ENCODE results near the gene SLU7. TPM values are rescaled to one million over a fixed set of nuclear protein-coding genes. Genes with fewer than 3 reads are reported as not detected.

Gene SLU7
- total RNA-seq, 2 donors from 2014 or later, result 18.8 to 42.8 TPM

DNA sequence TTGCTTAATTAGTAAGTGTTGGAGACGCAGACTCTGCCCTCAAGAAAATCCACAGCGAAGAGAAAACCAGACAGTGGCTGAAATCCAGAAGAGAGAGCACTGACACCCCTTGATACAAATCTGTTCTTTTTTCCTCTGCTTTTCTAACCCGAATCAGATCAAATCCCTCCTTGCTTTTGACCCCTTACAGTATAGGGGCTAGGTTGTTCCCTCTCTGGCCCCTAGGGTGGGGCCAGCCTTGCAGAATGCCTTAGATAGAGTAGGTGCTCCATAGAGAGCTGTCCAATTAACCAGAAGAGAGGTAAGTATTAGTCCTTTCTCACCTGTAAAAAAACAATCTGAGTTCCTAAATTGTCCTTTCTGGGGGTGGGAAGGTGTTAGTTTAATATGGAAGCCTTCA lies 58.6 kb downstream of the SLU7 start:
- Histone ChIP-seq H3K36me3 (replicated peaks in 1 of 2; ENCODE audit: insufficient read depth in 1 of 2, low read depth in 2 of 2) (no peaks in the 10 kb centered on the region), H3K27ac (no peak overlapping the region), H3K9me3 (no peaks in the 10 kb centered on the region), H3K4me1 (no peaks in the 10 kb centered on the region), H3K27me3 (no peaks in the 10 kb centered on the region), H3K4me3 (no peak overlapping the region)
- TF ChIP-seq, protein P1, sequence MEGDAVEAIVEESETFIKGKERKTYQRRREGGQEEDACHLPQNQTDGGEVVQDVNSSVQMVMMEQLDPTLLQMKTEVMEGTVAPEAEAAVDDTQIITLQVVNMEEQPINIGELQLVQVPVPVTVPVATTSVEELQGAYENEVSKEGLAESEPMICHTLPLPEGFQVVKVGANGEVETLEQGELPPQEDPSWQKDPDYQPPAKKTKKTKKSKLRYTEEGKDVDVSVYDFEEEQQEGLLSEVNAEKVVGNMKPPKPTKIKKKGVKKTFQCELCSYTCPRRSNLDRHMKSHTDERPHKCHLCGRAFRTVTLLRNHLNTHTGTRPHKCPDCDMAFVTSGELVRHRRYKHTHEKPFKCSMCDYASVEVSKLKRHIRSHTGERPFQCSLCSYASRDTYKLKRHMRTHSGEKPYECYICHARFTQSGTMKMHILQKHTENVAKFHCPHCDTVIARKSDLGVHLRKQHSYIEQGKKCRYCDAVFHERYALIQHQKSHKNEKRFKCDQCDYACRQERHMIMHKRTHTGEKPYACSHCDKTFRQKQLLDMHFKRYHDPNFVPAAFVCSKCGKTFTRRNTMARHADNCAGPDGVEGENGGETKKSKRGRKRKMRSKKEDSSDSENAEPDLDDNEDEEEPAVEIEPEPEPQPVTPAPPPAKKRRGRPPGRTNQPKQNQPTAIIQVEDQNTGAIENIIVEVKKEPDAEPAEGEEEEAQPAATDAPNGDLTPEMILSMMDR (IDR thresholded peaks at IDR 0.05), result no peak
- no peak for TF ChIP-seq POLR2A (IDR thresholded peaks at IDR 0.05)
- intact Hi-C loops (cut with DNase I), result no loop called here
- DNase-seq (no peak), ATAC-seq (no peak)
- 66 to 69% methylated on average over 3 of the region's 3 CpGs for whole genome bisulfite sequencing, 2 donors

DNA sequence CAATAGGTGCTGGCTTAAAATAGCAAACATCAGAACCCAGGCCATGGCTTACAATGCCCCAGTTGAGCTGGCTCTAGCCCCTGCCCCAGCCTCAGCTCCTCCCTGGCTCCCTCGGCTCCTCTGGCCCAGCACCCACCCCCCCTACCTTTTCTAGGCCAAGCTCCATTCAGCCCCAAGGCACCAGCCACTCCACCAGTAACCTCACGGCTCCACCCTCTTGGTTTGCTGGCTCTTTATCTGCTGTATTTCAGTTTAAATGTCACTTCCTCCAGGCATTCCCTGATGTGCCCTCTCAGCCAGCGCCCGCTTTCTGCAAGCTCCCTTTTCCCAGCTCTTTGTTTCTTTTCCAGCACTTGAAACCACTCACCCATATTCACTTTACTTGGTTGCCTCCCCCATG lies 59.1 kb downstream of the SLU7 start:
- DNase-seq (no peak), ATAC-seq (no peak)
- Histone ChIP-seq H3K4me3 (no peak overlapping the region), H3K27me3 (no peaks in the 10 kb centered on the region), H3K9me3 (no peaks in the 10 kb centered on the region), H3K27ac (no peak overlapping the region), H3K4me1 (no peaks in the 10 kb centered on the region), H3K36me3 (replicated peaks in 1 of 2; ENCODE audit: insufficient read depth in 1 of 2, low read depth in 2 of 2) (no peaks in the 10 kb centered on the region)
- TF ChIP-seq, protein P1 (IDR thresholded peaks at IDR 0.05), result no peak
- no peak for TF ChIP-seq POLR2A (IDR thresholded peaks at IDR 0.05)
- intact Hi-C loops (cut with DNase I), result no loop called here
- 81 to 93% methylated on average over 4 of the region's 4 CpGs for WGBS, 2 donors

DNA sequence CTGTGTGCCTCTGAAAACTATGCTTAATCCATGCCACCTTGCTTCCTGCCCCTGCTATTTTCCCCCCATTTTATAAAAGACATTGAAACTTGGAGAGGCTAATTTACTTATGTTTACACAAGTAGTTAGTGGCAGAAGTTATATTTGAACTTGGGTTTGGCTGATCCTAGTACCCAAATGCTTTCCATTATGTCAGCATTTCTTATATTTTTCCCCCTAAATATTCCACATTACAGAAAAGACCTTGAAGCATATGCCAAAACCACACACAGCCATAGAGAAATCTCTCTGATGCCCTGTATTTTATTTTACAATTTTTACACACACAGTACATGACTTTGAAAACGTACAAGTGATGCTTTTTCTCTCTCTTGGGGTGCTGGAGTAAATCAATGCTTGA lies 59.6 kb downstream of the SLU7 start:
- no peak overlapping the region for H3K4me3 ChIP-seq
- H3K27me3 ChIP-seq, result no peaks in the 10 kb centered on the region
- 0% methylated on average over 1 of the region's 1 CpG for WGBS, 2 donors
- H3K36me3 ChIP-seq (replicated peaks in 1 of 2; ENCODE audit: insufficient read depth in 1 of 2, low read depth in 2 of 2), result no peaks in the 10 kb centered on the region
- DNase-seq (no peak), ATAC-seq (no peak)
- H3K27ac ChIP-seq, result no peak overlapping the region
- H3K4me1 ChIP-seq, result no peaks in the 10 kb centered on the region
- intact Hi-C loops (cut with DNase I), result no loop called here
- no peaks in the 10 kb centered on the region for H3K9me3 ChIP-seq
- TF ChIP-seq, protein P1 (IDR thresholded peaks at IDR 0.05), result no peak
- TF ChIP-seq POLR2A (IDR thresholded peaks at IDR 0.05), result no peak

DNA sequence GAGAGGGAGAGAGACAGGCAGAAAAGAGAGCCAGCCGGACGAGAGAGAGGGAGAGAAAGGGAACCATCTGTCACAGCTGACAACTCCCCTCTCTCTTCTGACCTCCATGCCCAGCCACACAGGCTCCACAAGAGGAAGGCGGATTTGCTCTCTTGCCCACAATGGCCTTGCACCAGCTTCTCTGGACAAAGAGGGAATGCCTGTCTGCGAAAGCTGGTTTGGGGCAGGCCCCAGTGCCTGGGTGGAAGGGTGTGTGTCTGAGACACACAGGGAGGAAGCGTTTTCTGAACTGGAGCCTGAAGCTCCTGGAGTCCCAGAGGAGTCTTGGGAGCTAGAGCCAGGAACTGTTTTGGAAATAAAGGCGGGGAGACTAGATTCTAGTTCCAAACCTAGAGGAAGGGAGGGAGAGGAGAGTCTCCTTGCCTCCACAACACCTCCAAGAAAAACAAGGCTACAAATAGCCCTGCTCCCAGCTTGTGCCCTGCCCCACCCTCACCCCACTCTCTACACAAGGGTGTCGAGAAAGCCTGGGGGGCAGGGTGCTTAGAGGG lies 60.9 kb downstream of the SLU7 start:
- Histone ChIP-seq H3K9me3 (no peaks in the 10 kb centered on the region), H3K4me3 (no peak overlapping the region), H3K4me1 (no peaks in the 10 kb centered on the region), H3K27me3 (no peaks in the 10 kb centered on the region), H3K36me3 (replicated peaks in 1 of 2; ENCODE audit: insufficient read depth in 1 of 2, low read depth in 2 of 2) (no peaks in the 10 kb centered on the region), H3K27ac (no peak overlapping the region)
- 63% methylated on average over 7 of the region's 7 CpGs for WGBS, 2 donors
- intact Hi-C loops (cut with DNase I), result no loop called here
- ATAC-seq (no peak), DNase-seq (no peak)
- TF ChIP-seq, protein P1 (IDR thresholded peaks at IDR 0.05), result no peak
- no peak for TF ChIP-seq POLR2A (IDR thresholded peaks at IDR 0.05)

DNA sequence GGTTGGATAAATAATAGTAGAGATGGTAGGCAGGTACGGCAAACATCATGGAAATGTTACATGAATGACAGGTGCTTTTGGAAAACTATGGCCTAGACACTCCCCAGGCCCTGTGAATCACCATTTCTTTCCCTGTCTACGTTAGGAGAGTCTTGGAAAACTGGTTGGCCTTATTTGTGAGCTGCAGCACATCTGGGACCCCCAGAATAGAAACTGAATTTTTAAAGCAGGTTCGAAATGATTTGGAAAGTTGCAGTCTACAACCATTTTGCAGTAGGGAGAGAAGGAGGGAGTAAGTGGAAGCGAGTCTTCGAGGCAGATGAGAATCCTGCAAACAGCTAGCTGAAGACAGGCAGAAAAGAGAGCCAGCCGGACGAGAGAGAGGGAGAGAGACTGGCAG lies 61.5 kb downstream of the SLU7 start:
- Histone ChIP-seq H3K9me3 (no peaks in the 10 kb centered on the region), H3K4me1 (no peaks in the 10 kb centered on the region), H3K36me3 (replicated peaks in 1 of 2; ENCODE audit: insufficient read depth in 1 of 2, low read depth in 2 of 2) (no peaks in the 10 kb centered on the region), H3K27ac (no peak overlapping the region), H3K27me3 (no peaks in the 10 kb centered on the region), H3K4me3 (no peak overlapping the region)
- intact Hi-C loops (cut with DNase I), result no loop called here
- WGBS, 2 donors, result 70 to 73% methylated on average over 7 of the region's 7 CpGs
- no peak for TF ChIP-seq POLR2A (IDR thresholded peaks at IDR 0.05)
- ATAC-seq (no peak), DNase-seq (no peak)

Measured in body of pancreas (tissue), 4 donors.